Astrocyte of the spinal cord (primary cell): ENCODE measurements around the gene DTWD1.

Experiments
- DNase-seq: peaks from one replicate; pipeline ENCODE4 v3.0.0; 2011; ENCODE audit warnings: low read depth, low spot score
- H3K4me3 ChIP-seq: 2 replicates; pipeline ENCODE4 v1.5.1; 2011; ENCODE audit warnings: low read depth, mild to moderate bottlenecking, low read length, moderate library complexity
- in situ Hi-C: cut with HindIII; loops from 2 replicates; pipeline ENCODE4 v1.10.0; 2017; ENCODE audit warnings: low sequenced_read_pairs
- TF ChIP-seq, protein P1 (sequence below): IDR thresholded peaks from 2 replicates; pipeline ENCODE4 v1.5.1; 2012; ENCODE audit warnings: low read depth, mild to moderate bottlenecking, low read length, inconsistent platforms

DTWD1 gene

DNA sequence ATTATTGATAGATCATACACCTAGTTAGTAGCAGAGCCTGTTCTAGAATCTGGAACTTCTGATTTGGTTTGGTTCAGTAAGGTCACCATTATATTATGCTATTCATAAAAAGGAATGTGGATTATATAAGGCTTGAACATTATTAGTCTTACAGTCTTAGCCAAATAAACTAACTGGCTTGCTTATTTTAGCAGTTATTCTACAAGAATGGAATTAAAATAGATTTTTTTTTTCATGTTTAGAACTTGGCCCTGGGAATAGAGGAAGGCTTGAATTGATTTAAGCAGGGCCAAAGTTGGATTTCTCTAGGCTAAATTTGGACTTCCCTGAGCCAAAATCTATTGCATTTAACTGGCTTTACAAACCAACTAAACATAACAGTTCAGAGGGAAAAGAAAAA is 24.4 kb downstream of the DTWD1 start:
- TF ChIP-seq, protein P1, sequence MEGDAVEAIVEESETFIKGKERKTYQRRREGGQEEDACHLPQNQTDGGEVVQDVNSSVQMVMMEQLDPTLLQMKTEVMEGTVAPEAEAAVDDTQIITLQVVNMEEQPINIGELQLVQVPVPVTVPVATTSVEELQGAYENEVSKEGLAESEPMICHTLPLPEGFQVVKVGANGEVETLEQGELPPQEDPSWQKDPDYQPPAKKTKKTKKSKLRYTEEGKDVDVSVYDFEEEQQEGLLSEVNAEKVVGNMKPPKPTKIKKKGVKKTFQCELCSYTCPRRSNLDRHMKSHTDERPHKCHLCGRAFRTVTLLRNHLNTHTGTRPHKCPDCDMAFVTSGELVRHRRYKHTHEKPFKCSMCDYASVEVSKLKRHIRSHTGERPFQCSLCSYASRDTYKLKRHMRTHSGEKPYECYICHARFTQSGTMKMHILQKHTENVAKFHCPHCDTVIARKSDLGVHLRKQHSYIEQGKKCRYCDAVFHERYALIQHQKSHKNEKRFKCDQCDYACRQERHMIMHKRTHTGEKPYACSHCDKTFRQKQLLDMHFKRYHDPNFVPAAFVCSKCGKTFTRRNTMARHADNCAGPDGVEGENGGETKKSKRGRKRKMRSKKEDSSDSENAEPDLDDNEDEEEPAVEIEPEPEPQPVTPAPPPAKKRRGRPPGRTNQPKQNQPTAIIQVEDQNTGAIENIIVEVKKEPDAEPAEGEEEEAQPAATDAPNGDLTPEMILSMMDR, result no peak
- H3K4me3 ChIP-seq, result no peak overlapping the region
- in situ Hi-C loops, result no loop called here
- no peak for DNase-seq

DNA sequence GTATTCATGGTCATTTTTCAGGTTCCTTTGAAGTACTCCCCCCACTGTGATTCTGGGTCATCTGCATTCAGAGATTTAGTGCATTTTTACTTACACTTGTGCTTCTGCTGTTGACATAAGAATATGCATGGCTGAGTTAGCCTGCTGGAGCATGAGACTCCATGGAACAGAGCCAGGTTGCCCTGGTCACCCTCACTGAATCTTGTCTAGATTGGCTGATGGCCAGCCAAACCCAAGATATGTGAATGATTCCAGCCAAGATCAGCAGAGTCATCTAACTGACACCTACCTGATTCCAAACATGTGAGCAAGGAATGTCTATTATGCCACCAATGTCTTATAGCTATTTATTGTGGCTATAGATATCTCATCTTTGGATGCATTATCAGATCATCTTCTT is 25.1 kb downstream of the DTWD1 start:
- TF ChIP-seq, protein P1, result no peak
- DNase-seq, result peak; percentile 77
- in situ Hi-C loops, result no loop called here
- no peak overlapping the region for H3K4me3 ChIP-seq

DNA sequence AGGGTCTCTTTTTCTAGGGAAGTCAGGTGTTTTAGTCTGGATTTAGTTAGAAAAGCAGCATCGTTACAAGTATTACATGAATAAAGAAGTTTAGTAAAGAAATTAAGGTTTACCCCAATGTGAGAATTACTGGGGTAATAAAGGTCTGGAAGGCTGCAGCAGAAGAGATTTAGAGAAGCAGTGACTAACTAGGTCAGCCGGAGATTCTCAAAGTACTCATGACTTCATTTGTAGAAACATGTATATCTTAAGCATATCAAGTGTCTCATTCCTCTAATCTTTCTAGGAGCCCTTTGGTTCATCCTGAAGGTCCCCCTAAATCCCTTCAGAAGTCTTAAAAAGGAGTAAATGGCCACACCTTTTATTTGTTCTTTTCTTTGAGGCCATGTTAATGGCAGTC is 26.0 kb downstream of the DTWD1 start:
- in situ Hi-C loops, result no loop called here
- no peak for DNase-seq
- H3K4me3 ChIP-seq, result no peak overlapping the region
- TF ChIP-seq, protein P1, result no peak

DNA sequence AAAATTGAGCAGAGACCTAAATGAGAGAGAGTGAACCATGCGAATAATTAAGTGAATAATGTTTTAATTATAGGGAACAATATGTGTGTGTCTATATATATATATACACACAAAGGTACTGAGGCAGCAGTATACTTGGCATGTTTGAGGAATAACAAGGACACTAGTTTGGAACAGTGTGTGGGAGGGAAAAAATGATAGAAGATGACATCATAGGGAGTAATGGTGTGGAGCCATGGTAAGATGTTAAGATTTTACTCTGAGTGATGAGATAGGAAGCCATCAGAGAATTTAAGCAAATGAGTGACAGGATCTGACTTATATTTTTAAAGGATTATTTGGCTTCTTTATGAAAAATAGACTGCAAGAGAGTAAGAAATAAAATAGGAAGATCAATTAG is 29.1 kb downstream of the DTWD1 start:
- no peak overlapping the region for H3K4me3 ChIP-seq
- DNase-seq, result no peak
- in situ Hi-C loops, result no loop called here
- TF ChIP-seq, protein P1, result no peak

DNA sequence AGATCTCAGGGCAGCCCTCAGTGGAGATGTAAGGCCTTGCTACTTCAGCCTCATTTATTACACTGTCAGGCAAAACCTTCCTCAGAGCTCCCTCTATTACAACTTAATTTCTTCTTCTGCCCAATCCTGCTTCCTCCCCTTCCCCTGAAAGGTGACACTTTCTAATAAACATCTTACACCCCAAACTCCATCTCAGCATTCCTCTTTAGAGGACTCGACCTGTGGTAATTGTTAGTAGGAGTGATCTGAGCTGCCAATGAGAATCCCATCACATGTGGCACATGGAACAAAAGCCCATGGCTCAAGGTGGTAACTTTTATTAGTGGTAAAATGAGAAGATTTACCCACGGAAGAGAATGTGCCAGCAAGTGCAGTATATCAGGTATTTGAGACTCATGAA is 29.8 kb downstream of the DTWD1 start:
- H3K4me3 ChIP-seq, result no peak overlapping the region
- TF ChIP-seq, protein P1, result no peak
- DNase-seq, result no peak
- in situ Hi-C loops, result no loop called here

DNA sequence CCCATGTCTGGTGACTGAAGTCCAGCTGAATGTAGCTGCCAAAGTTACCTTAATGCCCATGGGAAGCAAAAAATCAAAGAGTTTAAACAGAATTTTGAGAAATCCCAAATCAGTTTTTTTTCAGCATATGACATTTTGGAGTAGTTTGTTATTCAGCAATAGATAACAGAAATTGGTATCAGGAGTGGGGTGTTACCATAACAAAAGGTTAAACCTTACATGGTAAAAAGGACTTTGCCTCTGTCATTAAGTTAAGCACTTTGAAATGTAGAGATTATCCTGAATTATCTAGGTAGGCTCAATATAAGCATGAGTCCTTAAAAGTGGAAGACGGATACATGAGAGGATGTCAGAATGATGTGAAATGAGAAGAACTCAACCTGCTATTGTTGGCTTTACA is 32.1 kb downstream of the DTWD1 start:
- TF ChIP-seq, protein P1, result no peak
- no peak overlapping the region for H3K4me3 ChIP-seq
- in situ Hi-C loops, result no loop called here
- no peak for DNase-seq

DNA sequence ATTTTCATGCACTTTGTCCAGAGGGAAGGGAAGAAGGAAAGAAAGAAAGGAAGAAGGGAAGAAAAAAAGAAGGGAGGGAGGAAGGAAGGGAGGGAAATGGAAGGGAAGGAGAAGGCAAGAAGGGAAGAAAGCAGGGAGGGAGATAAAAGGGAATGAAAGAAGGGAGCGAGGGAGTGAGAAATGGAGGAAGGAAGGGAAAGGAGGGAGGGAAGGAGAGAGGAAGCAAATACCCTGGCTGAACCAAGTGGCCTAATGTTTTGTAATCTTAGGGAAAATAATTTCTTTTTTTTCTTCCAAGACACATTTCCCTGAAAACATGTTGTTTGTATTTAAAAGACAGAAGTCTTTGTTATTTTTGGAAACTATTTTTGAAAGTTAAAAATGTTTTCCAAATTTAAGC is 35.9 kb downstream of the DTWD1 start:
- no peak overlapping the region for H3K4me3 ChIP-seq
- no peak for DNase-seq
- TF ChIP-seq, protein P1, result no peak
- in situ Hi-C loops, result no loop called here
